ENCODE measurements around the gene RRH.

DNA sequence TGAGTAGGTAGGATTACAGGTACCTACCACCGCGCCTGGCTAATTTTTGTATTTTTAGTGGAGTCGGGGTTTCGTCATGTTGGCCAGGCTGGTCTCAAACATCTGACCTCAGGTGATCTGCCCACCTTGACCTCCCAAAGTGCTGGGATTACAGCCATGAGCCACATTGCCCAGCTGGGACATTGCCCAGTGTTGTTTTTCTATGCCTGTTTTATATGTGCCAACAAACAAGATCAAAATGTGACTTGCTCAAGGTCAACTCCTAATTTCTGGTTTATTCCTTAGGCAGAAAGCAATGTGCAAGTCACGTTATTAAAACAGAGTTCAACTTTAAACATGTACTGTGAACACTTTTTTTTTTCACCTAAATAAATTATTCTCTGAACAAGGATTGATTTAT lies 22.8 kb downstream of the RRH start:
- TF ChIP-seq, protein P1, sequence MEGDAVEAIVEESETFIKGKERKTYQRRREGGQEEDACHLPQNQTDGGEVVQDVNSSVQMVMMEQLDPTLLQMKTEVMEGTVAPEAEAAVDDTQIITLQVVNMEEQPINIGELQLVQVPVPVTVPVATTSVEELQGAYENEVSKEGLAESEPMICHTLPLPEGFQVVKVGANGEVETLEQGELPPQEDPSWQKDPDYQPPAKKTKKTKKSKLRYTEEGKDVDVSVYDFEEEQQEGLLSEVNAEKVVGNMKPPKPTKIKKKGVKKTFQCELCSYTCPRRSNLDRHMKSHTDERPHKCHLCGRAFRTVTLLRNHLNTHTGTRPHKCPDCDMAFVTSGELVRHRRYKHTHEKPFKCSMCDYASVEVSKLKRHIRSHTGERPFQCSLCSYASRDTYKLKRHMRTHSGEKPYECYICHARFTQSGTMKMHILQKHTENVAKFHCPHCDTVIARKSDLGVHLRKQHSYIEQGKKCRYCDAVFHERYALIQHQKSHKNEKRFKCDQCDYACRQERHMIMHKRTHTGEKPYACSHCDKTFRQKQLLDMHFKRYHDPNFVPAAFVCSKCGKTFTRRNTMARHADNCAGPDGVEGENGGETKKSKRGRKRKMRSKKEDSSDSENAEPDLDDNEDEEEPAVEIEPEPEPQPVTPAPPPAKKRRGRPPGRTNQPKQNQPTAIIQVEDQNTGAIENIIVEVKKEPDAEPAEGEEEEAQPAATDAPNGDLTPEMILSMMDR (optimal IDR thresholded peaks at IDR 0.05 in 1 of 3, IDR thresholded peaks at IDR 0.05 in 1 of 3, conservative IDR thresholded peaks at IDR 0.05 in 1 of 3; ENCODE audit: extremely low read depth in 1 of 3, insufficient read depth in 2 of 3, low read length in 3 of 3), result no peak
- TF ChIP-seq EZH2 (IDR thresholded peaks at IDR 0.05; ENCODE audit: low read length), result no peak

All from keratinocyte (primary cell).